ENCODE data around the gene PLD5.
"Not testable (repeated sequence)": the region's sequence is repeated elsewhere in the genome, so short reads cannot be mapped to it uniquely, and the experiment has no call there.

PLD5 gene

DNA sequence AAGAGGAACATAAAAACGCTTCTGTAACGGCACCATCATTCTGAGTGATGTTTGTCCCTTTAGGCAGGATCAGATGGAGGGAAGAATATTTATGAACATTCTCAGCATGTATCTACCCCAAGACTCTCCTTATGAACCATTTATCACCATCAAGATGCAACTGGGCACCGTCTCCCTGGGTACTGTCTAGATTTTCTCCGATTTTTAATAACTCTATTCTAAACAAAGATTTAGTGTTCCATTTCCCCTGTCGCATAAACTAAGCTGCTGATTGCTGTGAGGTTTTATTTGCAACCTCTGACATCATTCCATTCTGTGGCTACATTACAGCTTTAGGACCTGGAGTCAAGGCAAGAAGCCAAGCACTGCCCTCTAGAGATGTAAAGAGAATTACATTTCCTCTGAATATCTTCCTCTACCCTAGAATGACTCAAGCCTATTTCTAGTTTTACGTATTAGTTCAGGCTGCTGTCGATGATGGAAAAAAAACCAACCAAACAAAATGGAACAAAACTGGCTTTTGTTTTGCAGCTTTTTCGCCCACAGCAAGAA lies 395.5 kb downstream of the PLD5 start:
- H3K79me2 ChIP-seq (ENCODE audit: low read length), result no peaks in the 10 kb centered on the region
- no peak overlapping the region for H3K4me2 ChIP-seq (ENCODE audit: low read depth, low read length)
- no peaks in the 10 kb centered on the region for H3K27me3 ChIP-seq (replicated peaks; ENCODE audit: insufficient read depth, low read length)
- H3K9ac ChIP-seq (ENCODE audit: low read length), result no peak overlapping the region
- no peak overlapping the region for H3K4me3 ChIP-seq (ENCODE audit: low read length)
- H3K9me3 ChIP-seq (replicated peaks; ENCODE audit: insufficient read depth, low read length), result no peaks in the 10 kb centered on the region
- H3K27ac ChIP-seq (ENCODE audit: low read length), result no peak overlapping the region
- TF ChIP-seq, protein P1, sequence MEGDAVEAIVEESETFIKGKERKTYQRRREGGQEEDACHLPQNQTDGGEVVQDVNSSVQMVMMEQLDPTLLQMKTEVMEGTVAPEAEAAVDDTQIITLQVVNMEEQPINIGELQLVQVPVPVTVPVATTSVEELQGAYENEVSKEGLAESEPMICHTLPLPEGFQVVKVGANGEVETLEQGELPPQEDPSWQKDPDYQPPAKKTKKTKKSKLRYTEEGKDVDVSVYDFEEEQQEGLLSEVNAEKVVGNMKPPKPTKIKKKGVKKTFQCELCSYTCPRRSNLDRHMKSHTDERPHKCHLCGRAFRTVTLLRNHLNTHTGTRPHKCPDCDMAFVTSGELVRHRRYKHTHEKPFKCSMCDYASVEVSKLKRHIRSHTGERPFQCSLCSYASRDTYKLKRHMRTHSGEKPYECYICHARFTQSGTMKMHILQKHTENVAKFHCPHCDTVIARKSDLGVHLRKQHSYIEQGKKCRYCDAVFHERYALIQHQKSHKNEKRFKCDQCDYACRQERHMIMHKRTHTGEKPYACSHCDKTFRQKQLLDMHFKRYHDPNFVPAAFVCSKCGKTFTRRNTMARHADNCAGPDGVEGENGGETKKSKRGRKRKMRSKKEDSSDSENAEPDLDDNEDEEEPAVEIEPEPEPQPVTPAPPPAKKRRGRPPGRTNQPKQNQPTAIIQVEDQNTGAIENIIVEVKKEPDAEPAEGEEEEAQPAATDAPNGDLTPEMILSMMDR (IDR thresholded peaks at IDR 0.05; ENCODE audit: low read length), result peak; percentile 39
- no peak for TF ChIP-seq EZH2phosphoT487 (IDR thresholded peaks at IDR 0.05; ENCODE audit: low read length)
- no peaks in the 10 kb centered on the region for H3F3A ChIP-seq (ENCODE audit: insufficient read depth, low read length)
- H2AFZ ChIP-seq (ENCODE audit: low read length), result no peak overlapping the region
- no peaks in the 10 kb centered on the region for H3K36me3 ChIP-seq (replicated peaks; ENCODE audit: insufficient read depth, low read length)
- peak; percentile 31 for DNase-seq
- H4K20me1 ChIP-seq (ENCODE audit: insufficient read depth, low read length), result no peaks in the 10 kb centered on the region
- no peaks in the 10 kb centered on the region for H3K9me2 ChIP-seq (replicated peaks; ENCODE audit: insufficient read depth, low read length)
- no peaks in the 10 kb centered on the region for H3K4me1 ChIP-seq (ENCODE audit: low read length)

DNA sequence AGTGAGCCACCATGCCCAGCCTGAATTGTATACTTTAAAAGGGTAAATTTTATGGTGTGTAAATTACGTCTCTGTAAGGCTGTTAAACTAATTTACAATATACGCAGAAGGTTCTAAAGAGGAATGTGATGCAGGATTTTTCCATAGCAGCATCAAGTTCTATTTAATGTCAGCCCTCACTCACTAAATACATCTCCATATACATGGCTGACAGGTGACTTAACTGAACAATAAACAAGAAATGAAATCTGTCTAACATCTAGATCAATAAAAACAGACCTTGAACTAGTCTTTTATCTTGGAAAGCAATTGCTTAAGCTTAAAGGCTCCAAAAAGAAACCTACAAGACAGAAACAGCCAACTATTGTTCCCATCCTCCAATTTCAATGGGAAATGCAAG lies 404.1 kb downstream of the PLD5 start:
- DNase-seq, result no peak
- Histone ChIP-seq H3F3A (ENCODE audit: insufficient read depth, low read length) (no peaks in the 10 kb centered on the region), H4K20me1 (ENCODE audit: insufficient read depth, low read length) (no peaks in the 10 kb centered on the region), H3K36me3 (replicated peaks; ENCODE audit: insufficient read depth, low read length) (no peaks in the 10 kb centered on the region), H3K27me3 (replicated peaks; ENCODE audit: insufficient read depth, low read length) (no peaks in the 10 kb centered on the region), H3K27ac (ENCODE audit: low read length) (no peak overlapping the region), H2AFZ (ENCODE audit: low read length) (no peak overlapping the region), H3K4me1 (ENCODE audit: low read length) (no peaks in the 10 kb centered on the region), H3K9me3 (replicated peaks; ENCODE audit: insufficient read depth, low read length) (no peaks in the 10 kb centered on the region), H3K4me2 (ENCODE audit: low read depth, low read length) (no peak overlapping the region), H3K4me3 (ENCODE audit: low read length) (no peak overlapping the region), H3K79me2 (ENCODE audit: low read length) (no peaks in the 10 kb centered on the region), H3K9me2 (replicated peaks; ENCODE audit: insufficient read depth, low read length) (no peaks in the 10 kb centered on the region), H3K9ac (ENCODE audit: low read length) (no peak overlapping the region)
- TF ChIP-seq, protein P1 (IDR thresholded peaks at IDR 0.05; ENCODE audit: low read length), result no peak
- TF ChIP-seq EZH2 (optimal IDR thresholded peaks at IDR 0.05; ENCODE audit: low read depth, low read length) (no peak), EZH2phosphoT487 (IDR thresholded peaks at IDR 0.05; ENCODE audit: low read length) (no peak)

DNA sequence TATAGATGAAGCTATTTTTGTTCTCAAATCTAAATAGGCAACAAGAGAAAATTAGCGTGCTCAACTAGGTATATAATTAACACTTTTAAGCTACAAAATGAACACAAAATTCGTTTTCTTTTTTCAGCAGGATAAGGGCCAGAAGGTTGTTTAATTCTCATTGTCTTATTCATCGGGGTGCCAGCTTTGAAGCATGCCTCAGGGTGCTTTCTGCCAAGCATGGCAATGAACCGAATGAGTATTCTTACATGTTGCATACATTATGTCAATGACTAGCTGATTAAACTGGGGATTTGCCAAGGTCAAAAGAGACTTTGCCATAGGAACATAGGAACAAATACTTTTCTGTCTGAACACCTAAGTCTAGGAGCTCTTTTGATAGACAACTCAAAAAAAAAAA lies 423.6 kb downstream of the PLD5 start:
- Histone ChIP-seq H3F3A (ENCODE audit: insufficient read depth, low read length) (no peaks in the 10 kb centered on the region), H3K9me3 (replicated peaks; ENCODE audit: insufficient read depth, low read length) (no peaks in the 10 kb centered on the region), H3K27me3 (replicated peaks; ENCODE audit: insufficient read depth, low read length) (no peaks in the 10 kb centered on the region), H3K4me1 (ENCODE audit: low read length) (no peaks in the 10 kb centered on the region), H2AFZ (ENCODE audit: low read length) (no peak overlapping the region), H3K79me2 (ENCODE audit: low read length) (no peaks in the 10 kb centered on the region), H3K27ac (ENCODE audit: low read length) (no peak overlapping the region), H3K9me2 (replicated peaks; ENCODE audit: insufficient read depth, low read length) (no peaks in the 10 kb centered on the region), H3K4me2 (ENCODE audit: low read depth, low read length) (no peak overlapping the region), H4K20me1 (ENCODE audit: insufficient read depth, low read length) (no peaks in the 10 kb centered on the region), H3K4me3 (ENCODE audit: low read length) (no peak overlapping the region), H3K36me3 (replicated peaks; ENCODE audit: insufficient read depth, low read length) (no peaks in the 10 kb centered on the region), H3K9ac (ENCODE audit: low read length) (no peak overlapping the region)
- no peak for TF ChIP-seq EZH2 (optimal IDR thresholded peaks at IDR 0.05; ENCODE audit: low read depth, low read length)
- no peak for TF ChIP-seq EZH2phosphoT487 (IDR thresholded peaks at IDR 0.05; ENCODE audit: low read length)
- TF ChIP-seq, protein P1 (IDR thresholded peaks at IDR 0.05; ENCODE audit: low read length), result no peak
- DNase-seq, result peak; percentile 2

DNA sequence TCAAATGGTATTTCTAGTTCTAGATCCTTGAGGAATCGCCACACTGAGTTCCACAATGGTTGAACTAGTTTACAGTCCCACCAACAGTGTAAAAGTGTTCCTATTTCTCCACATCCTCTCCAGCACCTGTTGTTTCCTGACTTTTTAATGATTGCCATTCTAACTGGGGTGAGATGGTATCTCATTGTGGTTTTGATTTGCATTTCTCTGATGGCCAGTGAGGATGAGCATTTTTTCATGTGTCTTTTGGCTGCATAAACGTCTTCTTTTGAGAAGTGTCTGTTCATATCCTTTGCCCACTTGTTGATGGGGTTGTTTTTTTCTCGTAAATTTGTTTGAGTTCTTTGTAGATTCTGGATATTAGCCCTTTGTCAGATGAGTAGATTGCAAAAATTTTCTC lies 427.2 kb downstream of the PLD5 start:
- not testable (repeated sequence) for H3K4me2 ChIP-seq (ENCODE audit: low read depth, low read length); DNase-seq; H3F3A ChIP-seq (ENCODE audit: insufficient read depth, low read length); H3K27me3 ChIP-seq (replicated peaks; ENCODE audit: insufficient read depth, low read length); H3K4me1 ChIP-seq (ENCODE audit: low read length); H3K9ac ChIP-seq (ENCODE audit: low read length); H3K4me3 ChIP-seq (ENCODE audit: low read length); H4K20me1 ChIP-seq (ENCODE audit: insufficient read depth, low read length); H3K27ac ChIP-seq (ENCODE audit: low read length); H3K36me3 ChIP-seq (replicated peaks; ENCODE audit: insufficient read depth, low read length); H3K9me3 ChIP-seq (replicated peaks; ENCODE audit: insufficient read depth, low read length); H3K9me2 ChIP-seq (replicated peaks; ENCODE audit: insufficient read depth, low read length); H2AFZ ChIP-seq (ENCODE audit: low read length); H3K79me2 ChIP-seq (ENCODE audit: low read length)

Measured in MM.1S (cell line).